Mesenchymal stem cell (in vitro differentiated cells and primary cell): ENCODE data around the gene ABLIM2.

ENCODE experiments used
- DNase-seq: peaks from one replicate; pipeline ENCODE4 v3.0.0-alpha.2; 2013
- H2AFZ ChIP-seq: one replicate; pipeline ENCODE4 v1.6.1; 2013; ENCODE audit warnings: low read depth, mild to moderate bottlenecking, control low read depth, inconsistent platforms, low read length, moderate library complexity
- H2AK5ac ChIP-seq: 2 replicates; pipeline ENCODE4 v1.6.1; 2013; ENCODE audit warnings: low read length, moderate library complexity, mild to moderate bottlenecking, inconsistent platforms; ENCODE audit not compliant: severe bottlenecking
- H2BK120ac ChIP-seq: one replicate; pipeline ENCODE4 v1.6.1; 2013; ENCODE audit warnings: low read depth, mild to moderate bottlenecking, inconsistent platforms, low read length, moderate library complexity
- H2BK12ac ChIP-seq, 2 experiments: one replicate each; pipeline ENCODE4 v1.6.1; 2013; ENCODE audit warnings: inconsistent platforms in 2 of 2, low read length in 2 of 2, mild to moderate bottlenecking in 2 of 2, moderate library complexity in 2 of 2, control low read depth in 1 of 2
- H2BK15ac ChIP-seq: one replicate; pipeline ENCODE4 v1.6.1; 2013; ENCODE audit warnings: mild to moderate bottlenecking, low read depth, inconsistent platforms; ENCODE audit not compliant: poor library complexity, severe bottlenecking
- H2BK5ac ChIP-seq: 2 replicates; pipeline ENCODE4 v1.6.1; 2013; ENCODE audit warnings: low read depth, mild to moderate bottlenecking, low read length, control low read depth, inconsistent platforms; ENCODE audit not compliant: poor library complexity, severe bottlenecking
- H3K14ac ChIP-seq, 2 experiments: one replicate each; pipeline ENCODE4 v1.6.1; 2013; ENCODE audit warnings: inconsistent platforms in 2 of 2, low read length in 2 of 2, control low read depth in 1 of 2, mild to moderate bottlenecking in 1 of 2, moderate library complexity in 1 of 2
- H3K18ac ChIP-seq, 2 experiments: one replicate each; pipeline ENCODE4 v1.6.1; 2013; ENCODE audit warnings: inconsistent platforms in 2 of 2, low read length in 2 of 2, control low read depth in 1 of 2, low read depth in 1 of 2, mild to moderate bottlenecking in 1 of 2
- H3K23ac ChIP-seq, 2 experiments: one replicate each; pipeline ENCODE4 v1.6.1; 2013; ENCODE audit warnings: inconsistent platforms in 2 of 2, low read length in 2 of 2, mild to moderate bottlenecking in 2 of 2, moderate library complexity in 2 of 2, control low read depth in 1 of 2
- H3K27ac ChIP-seq: 2 replicates; pipeline ENCODE4 v1.5.1; 2013; ENCODE audit warnings: mild to moderate bottlenecking, moderate library complexity, low read length, control low read depth, inconsistent platforms; ENCODE audit not compliant: poor library complexity, severe bottlenecking
- H3K27me3 ChIP-seq, 2 experiments: 2 replicates each; pipeline versions ENCODE4 v1.6.1 to v1.7.0; 2013; ENCODE audit warnings: low read length in 2 of 2, mild to moderate bottlenecking in 2 of 2, moderate library complexity in 2 of 2, control low read depth in 1 of 2, inconsistent platforms in 1 of 2; ENCODE audit not compliant: control insufficient read depth in 1 of 2, insufficient read depth in 1 of 2
- H3K36me3 ChIP-seq, 2 experiments: 2 replicates each; pipeline versions ENCODE4 v1.6.1 to v1.7.0; 2013; ENCODE audit warnings: low read length in 2 of 2, control low read depth in 1 of 2, inconsistent platforms in 1 of 2, low read depth in 1 of 2, mild to moderate bottlenecking in 1 of 2; ENCODE audit not compliant: insufficient read depth in 2 of 2, control insufficient read depth in 1 of 2
- H3K4ac ChIP-seq, 2 experiments: one replicate each; pipeline ENCODE4 v1.6.1; 2013; ENCODE audit warnings: inconsistent platforms in 2 of 2, low read length in 2 of 2, mild to moderate bottlenecking in 2 of 2, moderate library complexity in 2 of 2, control low read depth in 1 of 2, low read depth in 1 of 2
- H3K4me1 ChIP-seq: 2 replicates; pipeline ENCODE4 v1.6.1; 2013; ENCODE audit warnings: low read depth, low read length, control low read depth; ENCODE audit not compliant: control insufficient read depth, insufficient read depth
- H3K4me2 ChIP-seq: 2 replicates; pipeline ENCODE4 v1.6.1; 2013; ENCODE audit warnings: low read length, mild to moderate bottlenecking, inconsistent platforms; ENCODE audit not compliant: poor library complexity, severe bottlenecking
- H3K4me3 ChIP-seq, 2 experiments: 2 replicates each; pipeline versions ENCODE4 v1.5.1 to v1.7.0; 2013; ENCODE audit warnings: low read length in 2 of 2, mild to moderate bottlenecking in 2 of 2, control low read depth in 1 of 2, low read depth in 1 of 2; ENCODE audit not compliant: insufficient read depth in 1 of 2
- H3K79me1 ChIP-seq: replicated peaks from 2 replicates; pipeline ENCODE4 v1.6.1; 2013; ENCODE audit warnings: mild to moderate bottlenecking, control low read depth, low read length, inconsistent platforms; ENCODE audit not compliant: poor library complexity, severe bottlenecking
- H3K9ac ChIP-seq: 2 replicates; pipeline ENCODE4 v1.7.0; 2013; ENCODE audit warnings: mild to moderate bottlenecking, low read length, moderate library complexity
- H3K9me3 ChIP-seq: 2 replicates; pipeline ENCODE4 v1.7.0; 2013; ENCODE audit warnings: mild to moderate bottlenecking, low read length; ENCODE audit not compliant: control insufficient read depth
- H4K8ac ChIP-seq: one replicate; pipeline ENCODE4 v1.6.1; 2013; ENCODE audit warnings: inconsistent platforms, mild to moderate bottlenecking, low read length, moderate library complexity
- H4K91ac ChIP-seq: one replicate; pipeline ENCODE4 v1.6.1; 2013; ENCODE audit warnings: mild to moderate bottlenecking, low read length, inconsistent platforms
- WGBS: methylation state at CpG from one replicate; pipeline ENCODE4 v1.1.7; 2013; ENCODE audit warnings: mixed read lengths; 5-methylcytosine and 5-hydroxymethylcytosine counted together

The ABLIM2 gene

DNA sequence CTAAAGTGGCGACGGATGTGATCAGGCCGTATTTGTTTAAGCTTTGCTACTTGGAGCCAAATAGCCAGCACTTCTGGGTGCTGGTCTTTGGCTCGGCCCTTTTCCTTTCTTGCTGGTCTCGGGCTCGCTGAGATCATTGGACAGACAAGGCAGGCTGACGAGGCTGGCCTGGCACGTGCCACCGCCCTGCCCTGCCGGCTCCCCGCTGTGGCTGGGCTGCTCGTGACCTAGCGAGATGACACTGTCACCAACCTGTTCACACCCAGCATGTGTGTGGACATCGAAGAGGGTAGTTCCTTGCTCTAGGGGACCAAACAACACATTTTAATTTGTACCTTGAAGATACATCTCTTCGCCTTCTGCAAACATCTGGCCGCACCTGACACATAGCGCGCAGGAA, 98.0 kb downstream of the ABLIM2 start:
- Histone ChIP-seq H3K27ac (no peak overlapping the region), H3K9ac (no peak overlapping the region), H2AK5ac (no peak overlapping the region), H3K14ac (no peak overlapping the region), H3K36me3 (no peaks in the 10 kb centered on the region), H3K27me3 (peaks cover 6 to 17% of the 10 kb centered on the region in 2 experiments), H2BK12ac (no peak overlapping the region), H3K4me2 (no peak overlapping the region), H2BK120ac (no peak overlapping the region), H3K79me1 (no peaks in the 10 kb centered on the region), H4K8ac (no peak overlapping the region), H3K4me3 (no peak overlapping the region), H2AFZ (no peak overlapping the region), H3K18ac (no peak overlapping the region), H3K4me1 (no peaks in the 10 kb centered on the region), H4K91ac (no peak overlapping the region), H2BK15ac (no peak overlapping the region), H3K9me3 (peaks cover 25% of the 10 kb centered on the region), H3K4ac (no peak overlapping the region), H2BK5ac (no peak overlapping the region), H3K23ac (no peak overlapping the region)
- 89% methylated on average over 18 of the region's 18 CpGs for whole genome bisulfite sequencing
- DNase-seq = no peak

DNA sequence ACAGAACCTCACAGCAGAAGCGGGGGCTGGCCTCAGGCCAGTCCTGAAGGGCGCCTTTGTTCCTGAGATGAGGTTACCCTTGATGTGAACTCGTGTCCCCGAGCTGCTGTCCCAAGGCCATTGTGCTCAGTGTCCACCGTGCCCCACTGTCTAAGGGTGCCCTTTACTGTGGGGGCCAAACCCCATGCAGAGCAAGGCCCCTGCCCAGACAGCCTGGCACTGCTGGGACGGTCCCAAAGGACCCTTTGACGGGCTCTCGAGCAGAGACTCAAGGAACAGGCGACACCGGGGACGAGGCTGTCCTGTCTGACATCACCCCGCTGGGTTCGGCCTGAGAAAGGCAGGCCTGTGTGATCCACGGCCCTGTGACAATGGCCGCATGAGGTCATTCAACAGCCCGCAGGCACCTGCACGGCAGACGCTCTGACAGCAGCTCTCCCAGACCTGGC, 100.6 kb downstream of the ABLIM2 start:
- WGBS = 82% methylated on average over 18 of the region's 18 CpGs
- H3K18ac ChIP-seq = no peak overlapping the region
- DNase-seq = no peak

GRCh38 chr4:8055206-8055605, 103.4 kb downstream of the ABLIM2 start:
- 89% methylated on average over 6 of the region's 6 CpGs for WGBS
- no peak overlapping the region for H2BK12ac ChIP-seq

More for the DNA sequence above, 100.6 kb downstream of the ABLIM2 start:
- Histone ChIP-seq H3K4ac (no peak overlapping the region), H2BK120ac (no peak overlapping the region), H3K23ac (no peak overlapping the region), H3K79me1 (no peaks in the 10 kb centered on the region), H2AK5ac (no peak overlapping the region), H3K9me3 (peaks cover 7% of the 10 kb centered on the region), H3K14ac (no peak overlapping the region), H2AFZ (no peak overlapping the region), H3K36me3 (no peaks in the 10 kb centered on the region), H2BK12ac (no peak overlapping the region), H4K8ac (no peak overlapping the region), H3K4me3 (no peak overlapping the region), H3K4me1 (no peaks in the 10 kb centered on the region), H4K91ac (no peak overlapping the region), H3K4me2 (no peak overlapping the region), H2BK5ac (no peak overlapping the region), H3K27ac (no peak overlapping the region), H3K27me3 (peaks cover 16 to 25% of the 10 kb centered on the region in 2 experiments), H3K9ac (no peak overlapping the region), H2BK15ac (no peak overlapping the region)

GRCh38 chr4:8053688-8054449, 104.7 kb downstream of the ABLIM2 start:
- Histone ChIP-seq H2BK12ac (no peak overlapping the region), H3K27me3 (peaks cover 40 to 44% of the 10 kb centered on the region in 2 experiments), H3K18ac (no peak overlapping the region), H2AFZ (no peak overlapping the region), H2BK5ac (no peak overlapping the region), H3K4me3 (no peak overlapping the region), H3K4me2 (no peak overlapping the region), H3K14ac (no peak overlapping the region), H2AK5ac (no peak overlapping the region), H2BK15ac (no peak overlapping the region), H3K4ac (no peak overlapping the region), H3K9ac (no peak overlapping the region), H2BK120ac (no peak overlapping the region), H4K8ac (no peak overlapping the region), H3K36me3 (no peaks in the 10 kb centered on the region), H4K91ac (no peak overlapping the region), H3K79me1 (no peaks in the 10 kb centered on the region), H3K23ac (no peak overlapping the region), H3K9me3 (peaks cover 5% of the 10 kb centered on the region), H3K27ac (no peak overlapping the region), H3K4me1 (peaks cover 6% of the 10 kb centered on the region)
- WGBS = 81% methylated on average over 18 of the region's 18 CpGs
- no peak for DNase-seq

More at GRCh38 chr4:8055206-8055605, 103.4 kb downstream of the ABLIM2 start:
- H3K18ac ChIP-seq = no peak overlapping the region
- no peak for DNase-seq
- no peak overlapping the region for H3K4me3 ChIP-seq
- no peak overlapping the region for H3K14ac ChIP-seq
- H2AFZ ChIP-seq = no peak overlapping the region
- H3K36me3 ChIP-seq = no peaks in the 10 kb centered on the region
- H3K27me3 ChIP-seq = peaks cover 31 to 32% of the 10 kb centered on the region in 2 experiments
- no peak overlapping the region for H2BK120ac ChIP-seq
- peak overlapping the region; percentile 73 for H4K91ac ChIP-seq
- no peak overlapping the region for H3K4me2 ChIP-seq
- no peak overlapping the region for H2AK5ac ChIP-seq
- no peak overlapping the region for H4K8ac ChIP-seq
- H3K27ac ChIP-seq = no peak overlapping the region
- peaks cover 7% of the 10 kb centered on the region for H3K9me3 ChIP-seq
- H2BK15ac ChIP-seq = no peak overlapping the region
- H3K4ac ChIP-seq = no peak overlapping the region
- H3K23ac ChIP-seq = no peak overlapping the region
- H3K79me1 ChIP-seq = no peaks in the 10 kb centered on the region
- no peak overlapping the region for H2BK5ac ChIP-seq
- no peak overlapping the region for H3K9ac ChIP-seq
- H3K4me1 ChIP-seq = peaks cover 5% of the 10 kb centered on the region
